Right ventricle myocardium superior (tissue), 1 donor: Measurements from ENCODE around the gene DOCK1. TPM values are rescaled to one million over a fixed set of nuclear protein-coding genes. Genes with fewer than 3 reads are reported as not detected.

ENCODE experiments used
- ATAC-seq: fragments of 200-7000 bp; cut with Tn5 transposase; one replicate; pipeline ENCODE4 v1.9.1; 2020; ENCODE audit warnings: mild to moderate bottlenecking; ENCODE audit not compliant: poor library complexity
- DNase-seq: peaks from one replicate; pipeline ENCODE4 v3.0.0-alpha.2; 2020
- intact Hi-C: fragments of 100-400 bp; cut with DNase I; formaldehyde crosslinking; loops from one replicate; pipeline ENCODE4 v1.11.2; 2022
- total RNA-seq: library from RNA; stranded (reverse); fragmentation: NEBNext Ultra II Directional; extraction: Animal tissue kit (Norgen Biotek cat#: 25700); gene quantifications from one replicate; pipeline ENCODE4 v1.2.1, GENCODE V29; 2021
- donor health status: DM: no; HTN: yes; CAD: no; lungs with severe emphysema.

The DOCK1 gene
- total RNA-seq, 1 donor from 2014 or later = 14.3 TPM

GRCh38 chr10:127259347-127259746 lies 354.1 kb downstream of the DOCK1 start:
- no peak for ATAC-seq

GRCh38 chr10:127262606-127263005 lies 357.4 kb downstream of the DOCK1 start:
- ATAC-seq = no peak
- no peak for DNase-seq
- intact Hi-C loops = no loop called here

More at GRCh38 chr10:127259347-127259746, 354.1 kb downstream of the DOCK1 start:
- no peak for DNase-seq
- intact Hi-C loops = no loop called here

GRCh38 chr10:127265288-127265687 lies 360.1 kb downstream of the DOCK1 start:
- intact Hi-C loops = no loop called here

GRCh38 chr10:127266431-127266830 lies 361.2 kb downstream of the DOCK1 start:
- no peak for DNase-seq
- ATAC-seq = no peak
- intact Hi-C loops = no loop called here

More at GRCh38 chr10:127265288-127265687, 360.1 kb downstream of the DOCK1 start:
- ATAC-seq (no peak), DNase-seq (no peak)

- DNase-seq (no peak), ATAC-seq (no peak)
- intact Hi-C loops = no loop called here
Observed at GRCh38 chr10:127267442-127267841, 362.2 kb downstream of the DOCK1 start.

GRCh38 chr10:127272076-127272475 lies 366.8 kb downstream of the DOCK1 start:
- ATAC-seq (no peak), DNase-seq (no peak)
- intact Hi-C loops = no loop called here

GRCh38 chr10:127275272-127275671 lies 370.0 kb downstream of the DOCK1 start:
- DNase-seq = no peak

GRCh38 chr10:127275793-127276450 lies 370.7 kb downstream of the DOCK1 start:
- ATAC-seq (no peak), DNase-seq (no peak)
- intact Hi-C loops = no loop called here

More at GRCh38 chr10:127275272-127275671, 370.0 kb downstream of the DOCK1 start:
- intact Hi-C loops = no loop called here
- ATAC-seq = no peak

- DNase-seq (no peak), ATAC-seq (no peak)
- intact Hi-C loops = no loop called here
Observed at GRCh38 chr10:127276794-127277462, 371.7 kb downstream of the DOCK1 start.

GRCh38 chr10:127278001-127278400 lies 372.8 kb downstream of the DOCK1 start:
- DNase-seq (no peak), ATAC-seq (no peak)
- intact Hi-C loops = no loop called here

- no peak for DNase-seq
- intact Hi-C loops = no loop called here
- no peak for ATAC-seq
Observed at GRCh38 chr10:127279334-127279774, 374.1 kb downstream of the DOCK1 start.

- no peak for ATAC-seq
- intact Hi-C loops = no loop called here
- DNase-seq = no peak
Observed at GRCh38 chr10:127280446-127280845, 375.2 kb downstream of the DOCK1 start.

- ATAC-seq (no peak), DNase-seq (no peak)
Observed at GRCh38 chr10:127283017-127283416, 377.8 kb downstream of the DOCK1 start.

GRCh38 chr10:127283576-127283975 lies 378.3 kb downstream of the DOCK1 start:
- no peak for DNase-seq
- intact Hi-C loops = no loop called here
- ATAC-seq = no peak

More at GRCh38 chr10:127283017-127283416, 377.8 kb downstream of the DOCK1 start:
- intact Hi-C loops = no loop called here

- DNase-seq = no peak
- intact Hi-C loops = no loop called here
Observed at GRCh38 chr10:127290850-127291249, 385.6 kb downstream of the DOCK1 start.

GRCh38 chr10:127291329-127291728 lies 386.1 kb downstream of the DOCK1 start:
- ATAC-seq (no peak), DNase-seq (no peak)
- intact Hi-C loops = no loop called here

More at GRCh38 chr10:127290850-127291249, 385.6 kb downstream of the DOCK1 start:
- no peak for ATAC-seq

- intact Hi-C loops = no loop called here
- DNase-seq (no peak), ATAC-seq (no peak)
Observed at GRCh38 chr10:127292888-127293287, 387.7 kb downstream of the DOCK1 start.

GRCh38 chr10:127293640-127294039 lies 388.4 kb downstream of the DOCK1 start:
- no peak for ATAC-seq
- intact Hi-C loops = no loop called here

GRCh38 chr10:127296696-127297095 lies 391.5 kb downstream of the DOCK1 start:
- intact Hi-C loops = no loop called here

More at GRCh38 chr10:127293640-127294039, 388.4 kb downstream of the DOCK1 start:
- no peak for DNase-seq

GRCh38 chr10:127298381-127298780 lies 393.2 kb downstream of the DOCK1 start:
- DNase-seq = no peak

More at GRCh38 chr10:127296696-127297095, 391.5 kb downstream of the DOCK1 start:
- ATAC-seq = no peak
- no peak for DNase-seq

More at GRCh38 chr10:127298381-127298780, 393.2 kb downstream of the DOCK1 start:
- intact Hi-C loops = no loop called here
- no peak for ATAC-seq
